Fibroblast of skin of left quadriceps (primary cell): ENCODE results near the gene CNPY2.
"Not testable (repeated sequence)": the region's sequence is repeated elsewhere in the genome, so short reads cannot be mapped to it uniquely, and the experiment has no call there.

Source experiments
- DNase-seq, 2 experiments: peaks; one replicate each; pipeline ENCODE4 v3.0.0-alpha.2; 2013; ENCODE audit warnings: low read depth in 2 of 2

Gene CNPY2

DNA sequence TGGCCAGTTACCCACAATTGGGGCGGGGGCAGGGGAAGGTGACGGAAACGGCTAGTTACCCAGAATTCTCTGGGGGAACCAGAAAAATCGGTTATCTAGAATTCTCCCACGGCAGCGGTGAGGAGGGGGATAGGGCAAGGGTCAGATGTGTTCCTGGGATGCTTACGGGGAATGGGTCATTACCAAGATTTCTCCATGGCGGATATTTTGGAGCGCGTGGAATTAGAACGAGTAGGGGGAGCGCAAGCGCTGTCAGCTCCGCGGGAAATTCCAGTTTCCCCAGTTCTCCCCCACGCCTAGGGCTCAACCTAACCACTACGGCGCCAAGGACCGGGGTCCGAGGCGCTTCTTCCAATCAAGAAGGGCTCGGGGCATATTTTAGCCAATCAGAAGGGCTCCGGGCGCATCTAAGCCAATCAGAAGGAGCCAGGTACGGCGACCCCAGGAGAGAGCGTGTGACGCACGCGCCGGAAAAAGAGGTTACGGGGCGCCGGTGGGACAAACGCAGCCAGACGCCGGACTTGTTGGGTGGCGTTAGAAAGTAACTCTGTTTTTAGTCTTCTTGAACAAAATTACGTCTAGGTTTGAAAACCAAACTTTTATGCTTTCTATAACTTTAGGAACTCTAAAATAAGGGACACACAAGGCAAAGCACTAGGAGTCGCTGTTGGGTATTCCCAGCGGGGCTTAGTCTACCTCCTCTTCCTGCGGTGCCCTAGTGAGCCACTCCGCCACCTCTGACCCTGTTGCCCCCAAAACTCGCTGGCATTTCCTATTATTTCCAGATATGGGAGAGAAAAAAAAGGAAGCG, 18.1 kb upstream of the CNPY2 start, which contains the start of gene PAN2:
Gene PAN2, minus strand, starts transcription at position 322 of the 811 bp plus-strand sequence. CDS start 906 bp downstream, outside the sequence.
- DNase-seq, result peak; percentile 97

DNA sequence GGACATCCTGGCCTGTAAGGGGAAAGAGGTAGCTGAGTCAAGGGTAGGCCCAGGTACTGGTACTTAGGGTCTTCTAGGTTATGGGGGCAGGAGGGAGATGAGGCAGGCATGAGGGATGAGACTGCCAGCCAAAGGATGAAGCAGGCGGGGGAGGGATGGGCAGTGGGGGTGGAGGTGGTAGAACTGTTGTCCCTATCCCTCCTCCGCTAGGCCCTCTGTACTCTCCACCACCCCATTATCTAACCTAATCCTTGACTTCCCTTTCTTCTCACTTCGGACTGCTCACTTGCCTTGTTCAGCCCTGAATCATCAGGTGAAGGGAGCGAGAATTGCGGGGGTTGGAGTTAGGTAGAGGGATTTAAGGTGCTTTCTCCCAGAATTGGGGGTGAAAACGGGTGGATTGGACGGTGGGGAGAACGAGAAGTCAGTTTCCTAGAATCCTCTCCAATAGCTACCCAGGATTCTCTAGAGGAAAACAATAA, 17.4 kb upstream of the CNPY2 start:
- DNase-seq, result no peak

GRCh38 chr12:56332512-56333196, 16.9 kb upstream of the CNPY2 start:
- no peak for DNase-seq

DNA sequence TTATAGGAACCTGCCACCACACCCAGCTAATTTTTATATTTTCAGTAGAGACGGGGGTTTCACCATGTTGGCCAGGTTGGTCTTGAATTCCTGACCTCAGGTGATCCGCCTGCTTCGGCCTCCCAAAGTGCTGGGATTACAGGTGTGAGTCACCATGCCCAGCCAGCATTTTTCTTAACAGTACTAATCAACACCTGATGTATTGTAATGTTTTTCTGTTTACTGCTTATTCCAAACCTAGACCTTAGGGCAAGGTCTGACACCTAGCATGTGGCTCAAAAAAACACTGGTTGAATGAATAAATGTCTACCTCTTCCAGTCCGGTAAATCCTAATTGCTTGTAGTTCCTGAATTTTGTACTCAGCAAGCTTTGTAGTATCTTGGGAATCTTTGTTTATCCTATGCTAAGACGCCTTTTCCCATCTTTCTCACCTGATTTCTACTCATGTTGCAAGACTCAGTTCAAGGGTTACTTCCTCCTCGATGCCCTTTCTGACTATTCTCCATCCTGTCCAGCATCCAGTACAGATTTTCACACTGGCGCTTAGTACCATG, 15.2 kb upstream of the CNPY2 start:
- no peak for DNase-seq

DNA sequence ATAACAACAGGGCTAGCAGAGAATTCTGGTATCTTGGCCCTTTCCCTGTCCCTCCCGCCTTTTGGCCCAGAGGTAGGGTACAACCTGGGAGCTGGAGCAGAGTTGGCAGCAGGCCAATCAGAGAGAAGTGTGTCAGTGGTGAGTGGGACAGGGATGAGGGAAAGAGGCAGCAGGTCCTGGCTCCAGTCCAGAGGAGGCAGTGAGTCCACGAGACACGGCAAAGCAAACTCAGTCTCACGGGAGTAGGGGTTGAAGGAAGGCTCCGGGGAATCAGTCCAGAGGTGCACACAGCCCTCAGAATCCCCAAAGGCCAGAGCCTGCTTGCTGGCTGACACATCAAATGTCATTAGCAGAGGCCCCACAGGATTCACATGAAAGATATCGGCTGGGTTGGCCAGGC, 10.7 kb upstream of the CNPY2 start:
- no peak for DNase-seq

- no peak for DNase-seq
Measured at GRCh38 chr12:56326126-56326525, 10.3 kb upstream of the CNPY2 start.

DNA sequence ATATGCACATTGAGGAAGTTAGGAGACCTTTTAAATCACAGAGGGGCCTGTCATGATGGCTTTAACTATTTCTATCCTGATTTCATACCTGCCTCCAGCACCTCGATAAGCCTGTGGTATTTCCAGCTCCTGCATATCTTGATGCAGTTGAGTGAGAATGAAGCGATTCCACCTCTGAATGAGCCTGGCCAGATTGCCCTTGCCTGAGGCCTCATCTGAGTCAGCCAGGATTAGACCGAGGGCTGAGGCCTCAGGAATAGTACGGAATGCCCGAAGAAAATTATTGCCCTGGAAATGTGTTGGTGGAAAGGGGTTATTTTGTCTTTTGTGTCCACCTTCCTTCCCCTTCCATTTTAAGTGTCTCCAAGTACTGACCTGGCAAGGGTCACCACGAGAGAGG, 8.4 kb upstream of the CNPY2 start:
- DNase-seq, result no peak

DNA sequence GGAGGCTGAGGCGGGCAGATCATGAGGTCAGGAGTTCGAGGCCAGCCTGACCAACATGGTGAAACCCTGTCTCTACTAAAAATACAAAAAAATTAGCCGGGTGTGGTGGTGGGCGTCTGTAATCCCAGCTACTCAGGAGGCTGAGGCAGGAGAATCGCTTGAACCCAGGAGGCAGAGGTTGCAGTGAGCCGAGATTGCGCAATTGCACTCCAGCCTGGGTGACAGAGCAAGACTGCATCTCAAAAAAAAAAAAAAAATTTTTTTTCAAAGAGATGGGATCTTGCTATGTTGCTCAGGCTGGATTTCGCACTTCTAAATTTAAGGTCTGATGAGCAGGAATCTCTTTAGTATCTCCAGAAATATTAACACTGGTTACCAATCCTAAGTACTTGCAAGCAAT, 5.8 kb upstream of the CNPY2 start:
- not testable (repeated sequence) for DNase-seq

DNA sequence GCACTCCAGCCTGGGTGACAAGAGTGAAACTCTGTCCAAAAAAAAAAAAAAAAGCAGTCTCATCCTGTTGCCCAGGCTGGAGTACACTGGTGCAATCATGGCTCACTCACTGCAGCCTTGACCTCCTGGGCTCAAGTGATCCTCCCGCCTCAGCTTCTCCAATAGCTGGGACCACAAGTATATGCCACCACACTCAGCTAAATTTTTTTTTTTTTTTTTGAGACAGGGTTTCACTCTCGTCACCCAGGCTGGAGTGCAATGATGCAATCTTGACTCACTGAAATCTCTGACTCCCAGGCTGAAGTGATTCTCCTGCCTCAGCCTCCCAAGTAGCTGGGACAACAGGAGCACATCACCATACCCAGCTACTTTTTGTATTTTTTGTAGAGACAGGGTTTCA, 5.2 kb upstream of the CNPY2 start:
- no peak for DNase-seq

DNA sequence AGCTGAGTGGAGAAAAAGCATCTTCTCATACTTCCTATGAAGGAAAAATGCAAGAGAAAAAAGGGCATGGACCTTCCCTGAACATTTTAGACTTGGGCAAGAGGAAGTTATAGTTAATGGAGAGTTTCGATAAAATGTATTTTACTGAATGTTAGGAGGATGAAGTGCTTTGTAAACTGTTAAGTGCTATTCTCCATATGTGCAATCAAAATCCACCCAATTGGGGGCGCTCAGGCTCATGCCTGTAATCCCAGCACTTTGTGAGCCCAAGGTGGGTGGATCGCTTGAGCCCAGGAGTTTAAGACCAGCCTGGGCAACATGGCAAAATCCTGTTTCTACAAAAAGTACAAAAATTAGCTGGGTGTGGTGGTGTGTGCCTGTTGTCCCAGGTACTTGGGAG, 1.9 kb upstream of the CNPY2 start:
- DNase-seq, result no peak

- no peak for DNase-seq
Measured at GRCh38 chr12:56315249-56315621, 553 bp downstream of the CNPY2 start.

DNA sequence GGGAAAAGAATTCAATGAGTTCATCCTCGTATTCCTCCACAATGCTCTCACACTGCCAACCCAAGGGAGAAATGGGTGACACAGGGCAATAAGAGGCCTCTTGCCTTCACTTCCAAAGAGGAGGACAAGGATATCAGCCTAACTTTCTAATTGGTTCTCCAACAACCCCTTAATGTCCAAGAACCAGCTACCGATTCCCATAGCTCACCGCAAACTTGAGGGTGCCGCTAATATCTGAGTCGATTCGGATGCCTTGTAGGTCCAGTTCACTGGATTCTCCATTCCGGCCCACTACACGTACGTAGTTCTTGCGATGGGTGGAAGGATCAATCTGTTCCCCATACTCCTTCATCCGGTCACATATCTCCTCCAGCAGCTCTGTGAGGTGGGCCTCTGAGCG, 4.8 kb downstream of the CNPY2 start:
- DNase-seq, result no peak

GRCh38 chr12:56308714-56309113, 7.1 kb downstream of the CNPY2 start:
- DNase-seq, result no peak

- no peak for DNase-seq
Measured at GRCh38 chr12:56307221-56307965, 8.4 kb downstream of the CNPY2 start.

DNA sequence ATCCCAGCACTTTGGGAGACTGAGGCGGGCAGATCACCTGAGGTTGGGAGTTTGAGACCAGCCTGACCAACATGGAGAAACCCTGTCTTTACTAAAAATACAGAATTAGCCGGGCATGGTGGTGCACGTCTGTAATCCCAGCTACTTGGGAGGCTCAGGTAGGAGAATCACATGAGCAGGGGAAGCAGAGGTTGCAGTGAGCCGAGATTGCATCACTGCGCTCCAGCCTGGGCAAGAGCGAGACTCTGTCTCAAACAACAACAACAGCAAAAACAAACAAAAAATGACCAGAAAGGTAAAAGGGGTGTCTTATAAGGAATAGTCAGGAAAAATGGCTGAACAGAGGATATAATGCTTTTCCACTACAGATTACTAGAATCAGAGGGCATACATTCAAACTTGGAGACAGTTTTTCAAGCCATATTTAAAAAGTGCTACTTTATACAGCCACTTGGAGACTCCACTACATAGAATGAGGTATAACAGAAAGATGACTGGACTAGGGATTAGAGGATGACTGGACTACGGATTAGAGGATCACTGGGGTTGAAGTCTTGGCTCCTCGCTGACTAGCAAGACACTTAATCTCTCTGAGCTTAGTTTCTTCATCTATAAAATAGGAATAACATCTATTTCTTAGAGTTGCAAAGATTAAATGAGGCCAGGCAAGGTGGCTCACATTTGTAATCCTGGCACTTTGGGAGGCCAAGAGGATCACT, 10.8 kb downstream of the CNPY2 start:
- no peak for DNase-seq

DNA sequence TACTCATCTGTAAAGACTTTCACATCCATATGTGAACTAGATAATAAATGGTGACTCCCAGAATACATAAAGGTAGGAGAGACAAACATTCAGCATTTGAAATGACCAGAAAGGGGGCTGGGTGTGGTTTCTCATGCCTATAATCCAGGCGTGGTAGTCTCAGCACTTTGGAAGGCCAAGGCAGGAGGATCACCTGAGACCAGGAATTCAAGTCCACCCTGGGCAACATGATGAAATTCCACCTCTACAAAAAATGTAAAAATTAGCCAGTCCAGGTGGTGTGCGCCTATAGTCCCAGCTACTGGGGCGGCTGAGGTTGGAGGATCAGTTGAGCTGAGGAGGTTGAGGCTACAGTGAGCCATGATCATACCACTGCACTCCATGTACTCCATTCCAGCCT, 11.5 kb downstream of the CNPY2 start:
- DNase-seq, result no peak

GRCh38 chr12:56300644-56301464, 14.9 kb downstream of the CNPY2 start:
- no peak for DNase-seq

DNA sequence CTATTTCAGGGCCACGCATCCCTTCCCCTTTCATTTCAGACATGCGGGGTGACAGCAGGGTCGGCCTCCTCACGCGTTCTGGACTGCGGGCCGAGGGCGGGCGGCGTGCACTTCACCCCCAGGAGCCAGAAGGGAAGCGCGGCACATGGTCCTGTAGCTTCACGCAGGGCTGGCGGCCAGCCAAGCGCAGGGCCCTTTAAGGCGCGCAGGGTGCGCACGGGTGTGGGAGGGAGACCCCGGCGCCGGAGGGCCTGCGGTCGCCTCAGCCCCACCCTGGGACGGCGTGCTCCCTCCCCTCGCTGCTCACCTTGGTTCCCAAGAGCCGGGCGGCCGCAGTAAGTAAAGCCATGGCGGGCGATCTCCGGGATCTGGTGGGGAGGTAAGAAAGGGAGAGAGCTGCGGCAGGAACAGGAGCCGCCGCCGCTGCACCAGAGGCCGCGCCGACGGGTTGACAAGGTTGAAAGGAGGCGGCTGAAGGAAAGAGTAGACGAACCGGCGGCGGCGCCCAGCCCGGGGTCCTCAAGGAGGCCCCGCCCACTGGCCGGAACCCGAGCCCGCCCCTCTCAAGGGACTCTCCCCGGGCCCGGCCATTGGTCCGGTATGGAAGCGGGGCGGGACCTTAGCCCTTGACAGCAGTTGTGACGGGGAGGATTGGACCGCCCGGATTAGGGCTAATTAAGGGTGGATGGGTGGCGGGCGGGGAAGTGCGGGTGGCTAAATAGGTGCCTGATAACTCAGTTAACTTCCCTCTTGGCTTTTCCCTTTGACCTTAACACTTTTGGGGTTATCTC, 15.7 kb downstream of the CNPY2 start, which contains the start of gene CS:
Gene CS, minus strand, starts transcription at position 478 of the 791 bp plus-strand sequence. Its CDS starts 129 bp downstream, at position 349.
- peak; percentile 96 for DNase-seq

- DNase-seq, result no peak
Measured at GRCh38 chr12:56299308-56299852, 16.4 kb downstream of the CNPY2 start.
